Spleen (tissue), 7 donors: ENCODE results near the gene GET3.
A peak's percentile ranks its signal among the peaks of the same experiment; 100 is the strongest.

Experiments used
- CTCF ChIP-seq, 11 experiments: fragments of 200-600 bp in 7 of 11; fragments of 450-650 bp in 4 of 11; sonication (generic) in 4 of 11; IDR thresholded peaks in 8 of 11; conservative IDR thresholded peaks in 3 of 11; 1 replicate in 7 of 11; 2 replicates in 4 of 11; pipeline versions ENCODE4 v1.4.0 to v1.8.0; 2016 to 2021; ENCODE audit warnings: antibody characterized with exemption in 11 of 11, inconsistent platforms in 4 of 11, mild to moderate bottlenecking in 1 of 11
- POLR2A ChIP-seq, 3 donors: fragments of 450-650 bp; IDR thresholded peaks; one replicate each; pipeline ENCODE4 v1.5.1; 2017; ENCODE audit warnings: antibody characterized with exemption in 3 of 3, mild to moderate bottlenecking in 1 of 3
- POLR2AphosphoS5 ChIP-seq, 3 donors: sonication (generic); formaldehyde crosslinking; IDR thresholded peaks; one replicate each; pipeline ENCODE4 v1.5.1; 2017; ENCODE audit warnings: antibody characterized with exemption in 3 of 3
- donor health status: DM: no; HTN: no; CAD: no; lungs with moderate emphysema.
- donor health status: DM: no; HTN: no; CAD: no.
- donor health status: DM: no; HTN: no; CAD: no.

GRCh38 chr19:12773571-12773970, 36.3 kb downstream of the GET3 start:
- peak in 1 of 11 experiments; percentile 17 for TF ChIP-seq CTCF (IDR thresholded peaks at IDR 0.05 in 8 of 11, conservative IDR thresholded peaks at IDR 0.05 in 3 of 11)
- no peak for TF ChIP-seq POLR2A (IDR thresholded peaks at IDR 0.05)
- TF ChIP-seq POLR2AphosphoS5 (IDR thresholded peaks at IDR 0.05): no peak
